AG09309 (cell line): ENCODE measurements around the gene RASAL3.

Source experiments
- DNase-seq: peaks from one replicate; pipeline ENCODE4 v3.0.0-alpha.2; 2010; ENCODE audit warnings: low read depth
- H3K4me3 ChIP-seq: 2 replicates; pipeline ENCODE4 v1.5.1; 2011; ENCODE audit warnings: mild to moderate bottlenecking, low read depth, low read length, moderate library complexity; ENCODE audit not compliant: control insufficient read depth
- TF ChIP-seq, protein P1 (sequence below): IDR thresholded peaks from 2 replicates; pipeline ENCODE4 v1.5.1; 2011; ENCODE audit warnings: mild to moderate bottlenecking, low read depth, low read length, inconsistent platforms; ENCODE audit not compliant: insufficient read depth, control insufficient read depth; ENCODE audit errors: missing control alignments

RASAL3 gene

DNA sequence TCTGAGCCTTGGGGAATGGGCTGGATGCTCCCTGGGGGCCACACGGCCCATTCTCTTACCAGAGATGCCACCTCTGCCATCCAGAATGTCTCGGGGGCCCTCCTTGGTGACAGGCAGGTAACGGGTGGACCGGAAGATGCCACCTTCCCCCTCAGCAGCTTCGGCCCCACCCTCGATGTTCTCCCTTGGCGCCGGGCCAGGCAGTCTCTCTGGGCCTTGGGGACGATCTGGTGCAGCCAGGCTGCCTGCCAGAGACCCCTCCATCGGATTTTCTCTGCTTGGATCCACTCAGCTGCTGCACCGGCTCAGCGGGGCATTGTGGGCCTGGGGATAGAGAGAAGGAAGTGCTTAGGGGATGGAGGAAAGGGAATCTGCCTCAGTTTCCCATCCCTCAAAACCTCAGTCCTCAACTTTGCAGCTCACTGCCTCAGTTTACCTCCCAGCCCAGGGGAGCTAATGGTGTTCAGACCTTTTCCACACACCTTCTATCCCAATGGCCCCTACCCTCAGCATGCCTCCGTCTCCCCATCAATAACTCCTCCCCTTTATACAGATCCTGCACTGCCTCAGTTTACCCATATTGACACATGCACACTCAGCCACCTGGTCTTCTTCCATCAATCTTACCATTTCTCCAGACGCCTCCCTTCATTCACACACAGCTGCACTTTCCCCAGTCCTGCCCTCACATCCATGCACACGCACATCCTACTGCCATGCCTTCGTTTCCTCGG, 16.1 kb downstream of the RASAL3 start:
- no peak for DNase-seq
- no peak overlapping the region for H3K4me3 ChIP-seq
- TF ChIP-seq, protein P1, sequence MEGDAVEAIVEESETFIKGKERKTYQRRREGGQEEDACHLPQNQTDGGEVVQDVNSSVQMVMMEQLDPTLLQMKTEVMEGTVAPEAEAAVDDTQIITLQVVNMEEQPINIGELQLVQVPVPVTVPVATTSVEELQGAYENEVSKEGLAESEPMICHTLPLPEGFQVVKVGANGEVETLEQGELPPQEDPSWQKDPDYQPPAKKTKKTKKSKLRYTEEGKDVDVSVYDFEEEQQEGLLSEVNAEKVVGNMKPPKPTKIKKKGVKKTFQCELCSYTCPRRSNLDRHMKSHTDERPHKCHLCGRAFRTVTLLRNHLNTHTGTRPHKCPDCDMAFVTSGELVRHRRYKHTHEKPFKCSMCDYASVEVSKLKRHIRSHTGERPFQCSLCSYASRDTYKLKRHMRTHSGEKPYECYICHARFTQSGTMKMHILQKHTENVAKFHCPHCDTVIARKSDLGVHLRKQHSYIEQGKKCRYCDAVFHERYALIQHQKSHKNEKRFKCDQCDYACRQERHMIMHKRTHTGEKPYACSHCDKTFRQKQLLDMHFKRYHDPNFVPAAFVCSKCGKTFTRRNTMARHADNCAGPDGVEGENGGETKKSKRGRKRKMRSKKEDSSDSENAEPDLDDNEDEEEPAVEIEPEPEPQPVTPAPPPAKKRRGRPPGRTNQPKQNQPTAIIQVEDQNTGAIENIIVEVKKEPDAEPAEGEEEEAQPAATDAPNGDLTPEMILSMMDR = no peak

DNA sequence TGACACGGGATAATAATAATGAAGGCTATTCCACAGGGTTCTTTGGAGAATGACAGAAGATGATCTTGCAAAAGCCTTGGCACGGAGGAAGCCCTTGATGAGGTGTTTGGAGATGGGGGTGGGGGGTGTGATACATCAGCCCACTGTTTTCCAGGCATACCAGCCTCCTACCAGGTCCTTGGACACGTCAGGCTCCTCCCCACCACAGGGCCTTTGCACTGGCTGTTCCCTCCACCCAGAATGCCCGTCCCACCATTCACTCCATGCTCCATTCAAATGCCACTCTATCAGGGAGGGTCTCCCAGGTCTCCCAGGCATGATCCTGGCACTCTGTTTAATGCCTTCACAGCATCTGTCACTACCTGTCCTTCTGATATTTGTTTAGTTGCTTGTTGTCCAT, 17.3 kb downstream of the RASAL3 start:
- H3K4me3 ChIP-seq = no peak overlapping the region
- TF ChIP-seq, protein P1 = no peak
- no peak for DNase-seq

- DNase-seq = no peak
- TF ChIP-seq, protein P1 = no peak
Observed at GRCh38 chr19:15445807-15446376, 18.5 kb downstream of the RASAL3 start.

DNA sequence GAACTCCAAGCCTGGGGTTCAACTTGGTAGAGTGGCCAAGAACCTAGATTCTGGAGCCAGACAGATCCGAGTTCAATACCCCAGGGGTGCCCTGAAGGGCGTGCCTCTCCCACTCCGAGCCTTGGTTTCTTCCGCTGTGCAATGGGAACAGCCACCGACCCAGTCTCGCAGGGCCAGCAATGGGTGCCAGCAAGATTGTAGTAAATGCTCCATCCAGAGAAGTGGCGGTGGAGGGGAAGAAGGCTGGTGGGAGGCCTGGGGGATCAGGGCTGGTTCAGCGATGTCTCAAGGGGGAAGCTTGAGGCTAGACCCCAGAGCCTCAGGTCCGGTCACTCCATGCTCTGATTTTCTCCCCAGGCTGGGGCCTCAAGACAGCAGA, 19.1 kb downstream of the RASAL3 start:
- no peak for DNase-seq
- TF ChIP-seq, protein P1 = no peak
- no peak overlapping the region for H3K4me3 ChIP-seq

More at GRCh38 chr19:15445807-15446376, 18.5 kb downstream of the RASAL3 start:
- H3K4me3 ChIP-seq = no peak overlapping the region

DNA sequence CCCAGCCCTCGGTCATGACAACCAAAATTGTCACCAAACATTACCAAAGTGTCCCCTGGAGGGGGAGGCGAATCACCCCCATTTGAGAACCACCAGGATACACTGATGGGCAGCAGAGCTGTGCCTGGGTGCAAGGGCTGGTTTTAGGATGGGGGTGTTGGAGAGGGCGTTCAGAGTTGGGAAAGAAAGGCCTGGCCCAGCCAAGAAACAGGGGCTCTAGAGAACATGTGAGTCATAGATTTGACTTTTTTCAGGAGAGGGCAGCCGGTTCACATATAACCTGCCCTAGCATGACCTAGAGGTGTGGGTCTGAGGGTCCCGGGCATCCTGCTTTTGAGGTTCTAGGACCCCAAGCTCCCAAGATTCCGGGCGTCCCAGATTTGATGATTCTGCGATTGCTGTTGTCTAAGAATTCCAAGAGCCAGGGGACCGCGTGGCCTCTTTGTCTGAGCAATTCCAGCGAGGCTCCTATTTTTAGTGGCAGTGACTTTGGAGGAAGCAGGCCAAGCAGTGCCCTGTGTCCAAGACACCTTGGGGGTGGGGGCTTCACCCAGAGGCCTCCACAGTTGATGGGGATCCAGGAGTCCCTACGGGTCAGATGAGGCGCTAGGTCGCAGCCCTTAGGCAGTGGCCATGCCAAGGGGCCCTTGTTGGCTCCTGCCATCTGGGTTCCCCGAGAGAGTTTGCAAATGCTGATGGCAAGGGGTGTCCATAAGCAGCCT, 19.7 kb downstream of the RASAL3 start:
- no peak overlapping the region for H3K4me3 ChIP-seq
- TF ChIP-seq, protein P1 = no peak
- DNase-seq = no peak

DNA sequence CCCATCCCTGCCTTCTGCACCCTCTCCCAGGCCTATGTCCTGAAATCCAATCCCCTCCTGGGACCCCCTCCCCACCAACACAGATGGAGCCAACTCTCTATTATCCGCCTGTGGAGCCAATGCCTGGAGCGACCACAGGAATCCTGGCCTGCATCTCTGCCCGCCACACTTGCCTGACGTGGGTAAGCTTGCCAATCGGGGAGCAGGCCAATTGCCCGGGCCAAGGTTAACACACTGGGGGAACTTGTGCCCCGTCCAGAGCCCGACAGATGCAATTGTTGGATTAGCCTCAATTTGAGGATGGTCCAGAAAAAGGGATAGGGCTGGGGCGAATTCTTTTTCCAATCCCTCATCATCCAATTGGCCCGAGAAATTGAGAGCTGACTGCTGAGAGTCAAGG, 20.5 kb downstream of the RASAL3 start:
- TF ChIP-seq, protein P1 = no peak
- H3K4me3 ChIP-seq = no peak overlapping the region
- no peak for DNase-seq
